ENCODE results near the gene AHCYL2. TPM values are rescaled to one million over a fixed set of nuclear protein-coding genes. Genes with fewer than 3 reads are reported as not detected.

The AHCYL2 gene
- total RNA-seq, 4 donors from 2014 or later = 8.7 to 17.3 (median 14.2) TPM

- peaks cover 0 to 15% of the 10 kb centered on the region in 2 donors for H3K36me3 ChIP-seq
- H3K4me1 ChIP-seq = peaks cover 0 to 7% (median 0%) of the 10 kb centered on the region in 3 donors
- H3K9me3 ChIP-seq = no peaks in the 10 kb centered on the region
- no peak overlapping the region for H3K4me3 ChIP-seq
- H3K27me3 ChIP-seq = no peaks in the 10 kb centered on the region
- TF ChIP-seq CTCF (IDR thresholded peaks at IDR 0.05) (no peak), EP300 (IDR thresholded peaks at IDR 0.05) (no peak), POLR2AphosphoS5 (IDR thresholded peaks at IDR 0.05) (no peak), POLR2A (IDR thresholded peaks at IDR 0.05) (no peak)
- no peak overlapping the region for H3K27ac ChIP-seq
- 82 to 100% methylated on average over 1 to 2 of the region's 2 CpGs for WGBS, 2 donors (ENCODE audit: low coverage in 1 of 2)
- no peak for ATAC-seq
Measured at GRCh38 chr7:129387537-129387936, 162.7 kb downstream of the AHCYL2 start.

GRCh38 chr7:129388333-129389098 is 163.7 kb downstream of the AHCYL2 start:
- TF ChIP-seq POLR2AphosphoS5 (IDR thresholded peaks at IDR 0.05) (no peak), EP300 (IDR thresholded peaks at IDR 0.05) (no peak), CTCF (IDR thresholded peaks at IDR 0.05) (no peak), POLR2A (IDR thresholded peaks at IDR 0.05) (no peak)
- Histone ChIP-seq H3K27ac (no peak overlapping the region), H3K36me3 (peaks cover 0 to 18% of the 10 kb centered on the region in 2 donors), H3K4me3 (no peak overlapping the region), H3K4me1 (peaks cover 0 to 7% (median 0%) of the 10 kb centered on the region in 3 donors), H3K27me3 (no peaks in the 10 kb centered on the region), H3K9me3 (no peaks in the 10 kb centered on the region)
- ATAC-seq = no peak
- 87 to 89% methylated on average over 8 of the region's 8 CpGs for WGBS, 2 donors (ENCODE audit: low coverage in 1 of 2)

GRCh38 chr7:129389829-129390228 is 165.0 kb downstream of the AHCYL2 start:
- Histone ChIP-seq H3K4me1 (peaks cover 0 to 8% (median 0%) of the 10 kb centered on the region in 3 donors), H3K27me3 (no peaks in the 10 kb centered on the region), H3K4me3 (no peak overlapping the region), H3K36me3 (peaks cover 0 to 18% of the 10 kb centered on the region in 2 donors), H3K9me3 (no peaks in the 10 kb centered on the region), H3K27ac (no peak overlapping the region)
- no peak for ATAC-seq
- TF ChIP-seq POLR2A (IDR thresholded peaks at IDR 0.05) = no peak
- TF ChIP-seq POLR2AphosphoS5 (IDR thresholded peaks at IDR 0.05) = no peak
- TF ChIP-seq EP300 (IDR thresholded peaks at IDR 0.05) = no peak
- no peak for TF ChIP-seq CTCF (IDR thresholded peaks at IDR 0.05)
- 33 to 50% methylated on average over 1 of the region's 1 CpG for WGBS, 2 donors (ENCODE audit: low coverage in 1 of 2)

- Histone ChIP-seq H3K27ac (no peak overlapping the region), H3K36me3 (peaks cover 0 to 18% of the 10 kb centered on the region in 2 donors)
- no peak for ATAC-seq
Measured at GRCh38 chr7:129390314-129390713, 165.5 kb downstream of the AHCYL2 start.

More at GRCh38 chr7:129390314-129390713, 165.5 kb downstream of the AHCYL2 start:
- H3K27me3 ChIP-seq = no peaks in the 10 kb centered on the region
- no peaks in the 10 kb centered on the region for H3K9me3 ChIP-seq
- peaks cover 0 to 13% (median 0%) of the 10 kb centered on the region in 3 donors for H3K4me1 ChIP-seq
- TF ChIP-seq POLR2A (IDR thresholded peaks at IDR 0.05) (no peak), CTCF (IDR thresholded peaks at IDR 0.05) (no peak), POLR2AphosphoS5 (IDR thresholded peaks at IDR 0.05) (no peak), EP300 (IDR thresholded peaks at IDR 0.05) (no peak)
- no peak overlapping the region for H3K4me3 ChIP-seq

Data from gastroesophageal sphincter (tissue), 4 donors.